ENCODE results near the gene BEND6. TPM values are rescaled to one million over a fixed set of nuclear protein-coding genes. Genes with fewer than 3 reads are reported as not detected.

Gene BEND6
- total RNA-seq, 1 experiment from 2014 or later: 1.4 TPM

GRCh38 chr6:56959094-56959493, 4.2 kb downstream of the BEND6 start:
- Histone ChIP-seq H3K14ac (ENCODE audit: insufficient read depth, low read length) (no peak overlapping the region), H4K8ac (replicated peaks; ENCODE audit: insufficient read length, low read depth, low read length) (no peak overlapping the region), H3K56ac (ENCODE audit: insufficient read length, low read depth, low read length) (no peak overlapping the region), H3K79me2 (ENCODE audit: insufficient read depth, low read length) (no peaks in the 10 kb centered on the region), H3K27ac (ENCODE audit: insufficient read length, low read depth, low read length) (no peak overlapping the region), H3K4ac (ENCODE audit: low read depth, low read length) (no peak overlapping the region), H2BK15ac (ENCODE audit: low read depth, low read length) (no peak overlapping the region), H2BK12ac (ENCODE audit: insufficient read length, low read depth, low read length) (no peak overlapping the region), H2AK5ac (ENCODE audit: insufficient read length, low read length) (no peak overlapping the region), H3K79me1 (ENCODE audit: insufficient read depth, low read depth, low read length, poor library complexity, severe bottlenecking) (no peaks in the 10 kb centered on the region), H3K4me1 (ENCODE audit: insufficient read depth, low read length) (peaks cover 2% of the 10 kb centered on the region; the same call in 1 of the 2 replicates), H2AFZ (ENCODE audit: low read length) (no peak overlapping the region), H2BK120ac (ENCODE audit: low read depth, low read length, poor library complexity, severe bottlenecking) (no peak overlapping the region), H4K91ac (ENCODE audit: insufficient read length, low read depth, low read length) (no peak overlapping the region), H3K9me3 (ENCODE audit: control insufficient read depth, low read depth, low read length) (no peaks in the 10 kb centered on the region), H2BK20ac (ENCODE audit: low read depth, low read length, poor library complexity, severe bottlenecking) (no peak overlapping the region), H2BK5ac (ENCODE audit: insufficient read length, low read length) (no peak overlapping the region), H3K27me3 (ENCODE audit: insufficient read depth, low read length) (no peaks in the 10 kb centered on the region), H4K20me1 (ENCODE audit: control insufficient read depth, insufficient read depth, insufficient read length) (no peaks in the 10 kb centered on the region), H3K23ac (ENCODE audit: insufficient read length, low read depth, low read length) (no peak overlapping the region), H3K4me2 (ENCODE audit: insufficient read depth, insufficient read length, low read length) (no peak overlapping the region), H3K9ac (ENCODE audit: extremely low read depth, insufficient read length, low read length) (no peak overlapping the region), H3K18ac (ENCODE audit: insufficient read length, low read depth, low read length) (no peak overlapping the region), H3T11ph (ENCODE audit: low read length) (no peak overlapping the region), H3K23me2 (ENCODE audit: insufficient read length, low read depth, low read length, poor library complexity, severe bottlenecking) (peaks cover 6% of the 10 kb centered on the region), H4K5ac (ENCODE audit: insufficient read length, low read depth, low read length) (no peak overlapping the region)
- DNase-seq: no peak
- Mint-ChIP-seq H3K9me3 (no peaks in the 10 kb centered on the region), H3K4me1 (peaks cover 18 to 20% of the 10 kb centered on the region in 2 experiments), H3K4me3 (no peak overlapping the region), H3K27ac (no peak overlapping the region), H3K36me3 (ENCODE audit: insufficient read depth in 1 of 3, low read depth in 3 of 3) (peaks cover 0 to 2% (median 0%) of the 10 kb centered on the region in 3 experiments; a peak in 1 of 7 replicates), H3K27me3 (ENCODE audit: low read depth) (peaks cover 9% of the 10 kb centered on the region)
- no peak for TF ChIP-seq CTCF (conservative IDR thresholded peaks at IDR 0.05)
